Caki2 (cell line): ENCODE results near the gene SMOC2. TPM values are rescaled to one million over a fixed set of nuclear protein-coding genes. Genes with fewer than 3 reads are reported as not detected.
"Not testable (repeated sequence)": the region's sequence is repeated elsewhere in the genome, so short reads cannot be mapped to it uniquely, and the experiment has no call there.

Experiments used
- DNase-seq: peaks from one replicate; pipeline ENCODE4 v3.0.0-alpha.2; 2015; ENCODE audit warnings: low read depth
- in situ Hi-C: cut with HindIII; loops from 2 replicates; pipeline ENCODE4 v1.10.0; 2016; ENCODE audit warnings: low sequenced_read_pairs, low pct_unique_long_range_greater_than_20kb, mixed read lengths
- total RNA-seq: library from RNA; depleted of rRNA; stranded (reverse); fragments of >200 nt; shearing (Covaris generic); gene quantifications from 2 replicates; pipeline ENCODE4 v1.2.3, GENCODE V29; 2014; ENCODE audit warnings: low replicate concordance

The SMOC2 gene
- total RNA-seq, 1 experiment from 2014 or later: 0.68 TPM

- in situ Hi-C loops: no loop called here
- DNase-seq: no peak
Observed at GRCh38 chr6:168526841-168527281, 85.9 kb downstream of the SMOC2 start.

DNA sequence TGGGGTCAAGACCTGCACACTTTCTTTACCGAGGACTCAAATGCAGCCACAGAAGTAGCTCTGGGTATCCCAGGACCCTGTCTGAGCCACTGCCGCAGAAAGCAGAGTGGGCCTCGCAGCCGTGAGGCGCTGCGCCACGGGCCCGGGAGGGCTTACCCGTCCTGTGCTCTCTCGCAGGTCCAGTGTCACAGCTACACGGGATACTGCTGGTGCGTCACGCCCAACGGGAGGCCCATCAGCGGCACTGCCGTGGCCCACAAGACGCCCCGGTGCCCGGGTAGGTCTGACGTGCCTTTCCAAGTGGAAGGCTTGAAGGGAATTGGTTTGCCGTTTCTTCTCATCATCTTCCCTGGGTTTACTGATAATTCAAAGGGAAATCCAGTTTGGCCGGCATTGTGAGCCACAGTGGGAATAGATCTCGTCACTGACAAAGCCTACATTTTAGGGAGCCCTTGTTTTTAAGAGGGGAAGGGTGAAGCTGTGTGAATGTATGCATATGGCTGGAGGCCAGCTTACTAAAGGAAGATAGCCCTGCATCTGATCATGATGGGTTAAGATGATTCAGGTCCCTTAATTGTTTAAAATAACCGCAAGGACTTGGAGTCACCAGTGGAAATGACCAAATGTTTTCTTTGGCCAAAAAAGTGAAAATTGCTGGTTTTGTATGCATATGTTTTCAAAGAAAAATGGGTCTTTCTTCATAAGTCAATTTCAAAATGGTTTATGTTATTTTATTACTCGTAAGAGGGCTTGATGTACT is 86.6 kb downstream of the SMOC2 start:
- in situ Hi-C loops: no loop called here
- DNase-seq: no peak

DNA sequence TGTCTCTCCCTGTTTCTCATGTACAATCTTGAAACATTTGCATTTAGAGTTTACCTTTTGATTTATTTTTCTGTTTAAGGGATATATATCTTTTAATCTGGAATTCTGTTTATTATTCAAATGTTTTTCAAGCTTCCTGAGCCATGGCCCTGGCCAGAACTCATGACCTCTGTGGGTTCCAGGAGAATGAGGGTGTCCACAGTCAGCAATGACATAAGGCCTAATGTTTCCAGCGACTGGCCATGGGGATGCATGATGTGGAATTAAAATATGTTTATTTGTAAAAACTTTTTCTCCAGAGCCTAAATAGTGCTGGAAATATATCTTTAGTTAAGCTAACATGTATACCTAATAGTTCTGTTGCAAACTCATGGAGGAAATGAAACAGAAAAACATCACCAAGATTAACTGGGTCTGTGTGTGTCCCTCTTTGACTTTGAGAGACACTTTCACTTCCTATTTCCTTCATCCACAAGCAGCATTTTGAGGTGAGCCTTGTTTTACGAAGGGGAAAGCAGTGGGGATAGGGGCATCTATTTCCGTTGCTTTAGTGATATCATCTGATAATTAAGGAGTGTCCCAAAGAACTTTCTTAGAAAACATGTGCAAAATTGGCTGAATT is 87.6 kb downstream of the SMOC2 start:
- in situ Hi-C loops: no loop called here

DNA sequence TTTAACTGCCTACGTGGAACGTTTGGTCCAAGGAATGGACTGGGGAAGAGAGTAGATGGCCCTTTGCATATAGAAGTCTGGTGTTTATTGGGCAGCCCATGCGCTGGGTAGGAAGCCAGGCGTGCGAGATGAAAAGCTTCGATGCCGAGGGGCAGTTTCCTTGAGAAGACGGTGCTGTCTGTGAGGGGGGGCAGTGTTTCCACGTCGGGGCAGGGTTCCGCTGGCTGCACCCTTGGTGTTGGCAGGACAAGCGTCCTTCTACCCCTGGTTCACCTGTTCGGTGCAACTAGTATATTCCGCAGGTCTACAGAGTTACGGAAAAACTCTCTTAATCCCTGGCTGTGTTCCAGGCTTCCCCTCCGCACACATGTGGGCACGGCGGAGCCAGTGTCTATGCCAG is 88.2 kb downstream of the SMOC2 start:
- no peak for DNase-seq
- in situ Hi-C loops: no loop called here

More for the DNA sequence above, 87.6 kb downstream of the SMOC2 start:
- no peak for DNase-seq

DNA sequence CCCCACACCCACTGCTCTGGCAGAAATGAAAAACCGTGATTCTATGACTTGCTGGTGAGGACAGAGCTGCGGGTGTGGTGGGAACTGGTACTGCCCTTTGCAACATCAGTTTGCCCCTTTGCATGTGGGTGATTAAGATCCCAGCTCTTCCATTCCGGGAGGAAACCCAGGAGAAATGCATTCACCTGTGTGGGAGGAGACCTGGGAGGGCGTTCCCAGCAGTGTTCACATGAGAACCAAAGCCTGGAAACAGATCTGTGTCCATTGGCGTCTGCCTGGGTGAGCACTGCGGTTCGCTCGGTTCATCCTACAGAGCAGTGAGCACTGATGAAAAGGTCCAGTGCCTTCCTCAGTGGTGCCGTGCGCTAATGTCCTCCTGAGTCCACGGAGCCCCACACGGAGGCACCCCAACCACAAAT is 89.7 kb downstream of the SMOC2 start:
- DNase-seq: no peak
- in situ Hi-C loops: no loop called here

- in situ Hi-C loops: no loop called here
Observed at GRCh38 chr6:168532070-168532469, 91.1 kb downstream of the SMOC2 start.

GRCh38 chr6:168533414-168533813 is 92.4 kb downstream of the SMOC2 start:
- in situ Hi-C loops: no loop called here

More at GRCh38 chr6:168532070-168532469, 91.1 kb downstream of the SMOC2 start:
- DNase-seq: no peak

GRCh38 chr6:168534265-168534664 is 93.3 kb downstream of the SMOC2 start:
- DNase-seq: no peak
- in situ Hi-C loops: no loop called here

More at GRCh38 chr6:168533414-168533813, 92.4 kb downstream of the SMOC2 start:
- DNase-seq: no peak

DNA sequence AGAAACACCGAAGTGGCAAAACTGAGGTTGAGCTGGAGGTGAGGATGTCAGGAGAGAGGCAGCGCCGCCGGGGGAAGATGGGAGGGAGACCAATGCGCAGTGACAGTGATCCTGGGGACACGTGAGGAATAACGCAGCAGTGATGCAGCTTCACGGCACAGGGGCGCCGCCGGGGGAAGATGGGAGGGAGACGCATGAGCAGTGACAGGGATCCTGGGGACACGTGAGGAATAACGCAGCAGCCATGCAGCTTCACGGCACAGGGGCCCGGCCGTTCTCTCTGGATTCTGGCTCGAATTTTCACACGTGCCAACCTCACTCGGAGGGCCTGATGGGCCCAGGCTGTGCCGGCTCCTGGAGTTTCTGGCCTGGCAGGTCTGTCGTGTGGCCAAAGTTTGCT is 94.7 kb downstream of the SMOC2 start:
- no peak for DNase-seq
- in situ Hi-C loops: no loop called here

- no peak for DNase-seq
- in situ Hi-C loops: no loop called here
Observed at GRCh38 chr6:168536196-168536595, 95.2 kb downstream of the SMOC2 start.

DNA sequence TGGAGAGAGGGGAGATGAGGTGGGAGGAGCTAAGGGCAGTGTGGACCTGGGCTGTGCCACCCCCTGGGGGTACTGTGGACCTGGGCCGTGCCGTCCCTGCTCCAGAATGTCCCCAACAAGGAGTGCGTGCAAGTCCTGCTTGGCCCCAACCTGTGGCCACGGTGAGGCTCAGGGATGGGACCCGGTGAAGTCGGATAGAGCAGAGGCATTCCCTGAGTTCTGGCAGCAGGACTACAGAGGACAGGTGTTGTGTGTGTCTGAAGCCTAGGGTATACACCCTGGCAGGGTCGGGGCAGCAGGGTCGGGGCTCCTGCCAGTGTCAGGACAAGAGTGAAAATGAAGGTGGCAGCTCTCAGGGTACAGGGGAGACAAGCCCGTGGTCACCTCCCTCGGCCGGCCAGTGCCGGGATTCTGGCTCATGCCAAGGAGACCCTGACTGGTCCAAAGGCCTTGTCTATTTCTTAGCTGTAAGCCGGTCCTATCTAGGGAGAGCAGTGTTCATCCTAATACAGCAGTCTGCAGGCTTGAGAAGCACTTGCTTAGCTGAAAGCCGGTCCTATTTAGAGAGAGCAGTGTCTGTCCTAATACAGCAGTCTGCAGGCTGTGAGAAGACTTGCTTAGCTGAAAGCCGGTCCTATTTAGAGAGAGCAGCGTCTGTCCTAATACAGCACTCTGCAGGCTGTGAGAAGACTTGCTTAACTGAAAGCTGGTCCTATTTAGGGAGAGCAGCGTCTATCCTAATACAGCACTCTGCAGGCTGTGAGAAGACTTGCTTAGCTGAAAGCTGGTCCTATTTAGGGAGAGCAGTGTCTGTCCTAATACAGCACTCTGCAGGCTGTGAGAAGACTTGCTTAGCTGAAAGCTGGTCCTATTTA is 95.9 kb downstream of the SMOC2 start:
- in situ Hi-C loops: no loop called here

GRCh38 chr6:168537540-168537884 is 96.5 kb downstream of the SMOC2 start:
- in situ Hi-C loops: no loop called here
- no peak for DNase-seq

More for the DNA sequence above, 95.9 kb downstream of the SMOC2 start:
- DNase-seq: no peak

- DNase-seq, in situ Hi-C loops: not testable (repeated sequence)
Observed at GRCh38 chr6:168538188-168538891, 97.4 kb downstream of the SMOC2 start.

DNA sequence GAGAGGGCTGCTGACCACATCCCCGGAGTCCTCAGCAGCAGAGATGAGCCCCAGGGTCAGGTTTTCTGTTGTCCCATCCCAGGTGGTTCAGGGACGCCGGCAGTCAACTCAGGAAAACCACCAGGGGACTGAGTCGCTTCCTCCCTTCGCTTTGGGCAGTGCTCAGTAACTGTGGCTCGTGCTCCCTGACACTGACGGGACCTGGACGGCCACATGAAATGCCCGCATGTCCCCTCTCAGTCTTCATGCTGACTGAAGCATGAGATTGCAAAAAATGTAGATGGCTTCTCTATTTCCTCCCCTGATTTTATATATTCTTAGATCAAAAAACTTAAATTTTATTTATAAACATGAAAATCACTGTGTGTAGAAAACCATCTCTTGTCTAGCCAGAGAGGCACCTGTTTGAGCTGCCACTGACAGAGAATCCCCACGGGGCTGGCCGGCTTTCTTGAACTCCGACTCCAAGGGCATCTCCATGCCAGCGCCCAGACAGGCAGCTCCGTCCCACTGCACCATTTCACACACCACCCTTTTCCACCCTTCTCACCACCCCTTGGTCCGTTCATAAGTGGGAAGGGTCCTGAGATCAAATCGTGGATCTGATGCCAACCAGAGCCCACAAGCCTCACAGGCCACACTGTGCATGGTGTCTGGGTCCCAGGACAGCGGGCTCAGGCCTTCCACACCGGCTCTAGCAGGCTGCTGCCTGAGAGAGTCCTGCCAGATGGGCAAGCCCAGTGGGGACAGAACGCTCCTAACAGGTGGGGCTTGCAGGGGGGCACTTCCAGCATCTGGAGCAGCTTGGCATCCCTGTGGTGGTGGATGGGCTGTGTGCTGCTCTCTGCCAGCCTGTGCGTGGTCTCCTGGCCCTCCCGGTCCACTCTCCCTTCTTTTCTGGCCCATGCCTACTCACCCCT is 98.2 kb downstream of the SMOC2 start:
- in situ Hi-C loops: no loop called here
- no peak for DNase-seq

GRCh38 chr6:168540713-168541291 is 99.8 kb downstream of the SMOC2 start:
- in situ Hi-C loops: no loop called here
- DNase-seq: no peak

DNA sequence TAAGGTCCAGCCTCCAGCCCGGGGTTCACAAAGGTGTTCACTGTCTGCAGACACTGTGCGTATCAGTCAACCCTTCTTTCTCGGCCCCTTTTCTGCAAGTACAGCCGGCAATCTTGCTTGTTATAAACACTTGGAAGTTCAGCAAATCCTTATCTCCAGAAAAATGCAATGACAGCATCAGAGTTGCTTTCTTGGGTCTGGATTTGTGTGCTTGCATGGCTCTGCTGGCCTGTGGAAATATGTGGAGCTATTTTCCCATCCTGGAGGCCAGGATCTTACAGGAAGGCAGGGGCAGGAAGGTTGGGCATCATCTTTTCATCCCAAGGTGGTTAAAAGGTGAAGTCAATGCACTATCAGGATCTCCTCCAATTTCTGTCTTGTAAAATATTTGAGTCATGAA is 100.3 kb downstream of the SMOC2 start:
- in situ Hi-C loops: no loop called here
- no peak for DNase-seq

GRCh38 chr6:168542301-168542700 is 101.3 kb downstream of the SMOC2 start:
- in situ Hi-C loops: no loop called here
- DNase-seq: no peak
